Neural progenitor cell (in vitro differentiated cells): Measurements from ENCODE around the gene RPS18. TPM values are rescaled to one million over a fixed set of nuclear protein-coding genes. Genes with fewer than 3 reads are reported as not detected.

Source experiments
- DNase-seq: peaks from one replicate; pipeline ENCODE4 v3.0.0-alpha.2; 2016; ENCODE audit warnings: low spot score
- H2AFZ ChIP-seq: fragments of 200-600 bp; sonication (generic); replicated peaks from 2 replicates; pipeline ENCODE4 v1.6.1; 2016; ENCODE audit warnings: antibody characterized with exemption
- H3F3A ChIP-seq: fragments of 200-600 bp; sonication (generic); 2 replicates; pipeline ENCODE4 v1.6.1; 2016; ENCODE audit warnings: antibody characterized with exemption, low read depth
- H3K27ac ChIP-seq: fragments of 200-600 bp; sonication (generic); 2 replicates; pipeline ENCODE4 v1.5.1; 2016; ENCODE audit warnings: mild to moderate bottlenecking
- H3K27me3 ChIP-seq: fragments of 200-600 bp; sonication (generic); 2 replicates; pipeline ENCODE4 v1.6.1; 2016; ENCODE audit warnings: mild to moderate bottlenecking, moderate library complexity
- H3K36me3 ChIP-seq: fragments of 200-600 bp; sonication (generic); 2 replicates; pipeline ENCODE4 v1.5.1; 2016
- H3K4me1 ChIP-seq: fragments of 200-600 bp; sonication (generic); 2 replicates; pipeline ENCODE4 v1.6.1; 2016; ENCODE audit warnings: mixed run types
- H3K4me2 ChIP-seq: fragments of 200-600 bp; sonication (generic); 2 replicates; pipeline ENCODE4 v1.6.1; 2016
- H3K4me3 ChIP-seq: fragments of 200-600 bp; sonication (generic); 2 replicates; pipeline ENCODE4 v1.5.1; 2016
- H3K79me2 ChIP-seq: fragments of 200-600 bp; sonication (generic); 2 replicates; pipeline ENCODE4 v1.6.1; 2016; ENCODE audit warnings: low read depth
- H3K9ac ChIP-seq: fragments of 200-600 bp; sonication (generic); 2 replicates; pipeline ENCODE4 v1.6.1; 2016
- H3K9me3 ChIP-seq: fragments of 200-600 bp; sonication (generic); 2 replicates; pipeline ENCODE4 v1.5.1; 2016; ENCODE audit warnings: low read depth
- H4K20me1 ChIP-seq: fragments of 200-600 bp; sonication (generic); 2 replicates; pipeline ENCODE4 v1.6.1; 2016; ENCODE audit warnings: low read depth
- H3K27ac Mint-ChIP-seq: 3 replicates; pipeline ENCODE4 v1.8.0; 2021; ENCODE audit warnings: mixed read lengths
- H3K27me3 Mint-ChIP-seq: 2 replicates; pipeline ENCODE4 v1.8.0; 2022; ENCODE audit warnings: low read depth, mild to moderate bottlenecking, inconsistent platforms, moderate library complexity, mixed read lengths; ENCODE audit not compliant: insufficient read depth
- H3K36me3 Mint-ChIP-seq: 3 replicates; pipeline ENCODE4 v1.8.0; 2021; ENCODE audit warnings: mixed read lengths
- H3K4me1 Mint-ChIP-seq: 3 replicates; pipeline ENCODE4 v1.8.0; 2021; ENCODE audit warnings: mixed read lengths
- H3K4me3 Mint-ChIP-seq: 3 replicates; pipeline ENCODE4 v1.8.0; 2021; ENCODE audit warnings: mild to moderate bottlenecking, moderate library complexity, mixed read lengths
- H3K9me3 Mint-ChIP-seq: 3 replicates; pipeline ENCODE4 v1.8.0; 2020; ENCODE audit warnings: mixed read lengths
- CTCF ChIP-seq: fragments of 200-600 bp; sonication (generic); IDR thresholded peaks from 2 replicates; pipeline ENCODE4 v1.5.1; 2017; ENCODE audit warnings: antibody characterized with exemption, mild to moderate bottlenecking
- EZH2 ChIP-seq: fragments of 200-600 bp; sonication (generic); IDR thresholded peaks from 2 replicates; pipeline ENCODE4 v1.6.1; 2017; ENCODE audit warnings: antibody characterized with exemption, mild to moderate bottlenecking, moderate library complexity
- EZH2phosphoT487 ChIP-seq: fragments of 200-600 bp; sonication (generic); IDR thresholded peaks from 2 replicates; pipeline ENCODE4 v1.6.1; 2017; ENCODE audit warnings: antibody characterized with exemption
- total RNA-seq: library from RNA; depleted of rRNA; stranded (reverse); fragments of >200 nt; gene quantifications from 2 replicates; pipeline ENCODE4 v1.2.3, GENCODE V29; 2015; ENCODE audit warnings: low replicate concordance

RPS18 gene
- total RNA-seq, 1 donor from 2014 or later = 4,663 TPM

- peaks cover 9% of the 10 kb centered on the region for H3K4me1 ChIP-seq
- no peak overlapping the region for H2AFZ ChIP-seq
- H3K36me3 ChIP-seq = no peaks in the 10 kb centered on the region
- peaks cover 5% of the 10 kb centered on the region for H3K27me3 Mint-ChIP-seq
- H3K9ac ChIP-seq = no peak overlapping the region
- H3K4me2 ChIP-seq = no peak overlapping the region
- H3K9me3 ChIP-seq = no peaks in the 10 kb centered on the region
- TF ChIP-seq EZH2phosphoT487 = no peak
- peaks cover 4% of the 10 kb centered on the region for H4K20me1 ChIP-seq
- H3K4me1 Mint-ChIP-seq = peaks cover 29% of the 10 kb centered on the region
- H3F3A ChIP-seq = peaks cover 25% of the 10 kb centered on the region
- no peak overlapping the region for H3K27ac Mint-ChIP-seq
- no peaks in the 10 kb centered on the region for H3K9me3 Mint-ChIP-seq
- H3K79me2 ChIP-seq = peaks cover 24% of the 10 kb centered on the region
- no peak overlapping the region for H3K27ac ChIP-seq
- DNase-seq = no peak
- H3K4me3 ChIP-seq = no peak overlapping the region
- no peaks in the 10 kb centered on the region for H3K36me3 Mint-ChIP-seq
- H3K4me3 Mint-ChIP-seq = peak overlapping the region; percentile 39
- H3K27me3 ChIP-seq = no peaks in the 10 kb centered on the region
Observed at GRCh38 chr6:33294086-33294823, 22.4 kb downstream of the RPS18 start.

GRCh38 chr6:33295621-33296369, 23.9 kb downstream of the RPS18 start:
- Histone ChIP-seq H3K27me3 (no peaks in the 10 kb centered on the region), H2AFZ (no peak overlapping the region), H3K4me3 (no peak overlapping the region), H3K4me2 (no peak overlapping the region), H3K9me3 (no peaks in the 10 kb centered on the region), H4K20me1 (peaks cover 15% of the 10 kb centered on the region), H3K36me3 (no peaks in the 10 kb centered on the region), H3K4me1 (peaks cover 5% of the 10 kb centered on the region), H3K9ac (no peak overlapping the region), H3F3A (peaks cover 39% of the 10 kb centered on the region), H3K79me2 (peaks cover 20% of the 10 kb centered on the region), H3K27ac (no peak overlapping the region)
- Mint-ChIP-seq H3K36me3 (peaks cover 2% of the 10 kb centered on the region), H3K9me3 (no peaks in the 10 kb centered on the region), H3K27me3 (peaks cover 10% of the 10 kb centered on the region), H3K27ac (no peak overlapping the region), H3K4me3 (peak overlapping the region; percentile 99), H3K4me1 (peaks cover 27% of the 10 kb centered on the region)
- TF ChIP-seq EZH2phosphoT487 = no peak
- TF ChIP-seq EZH2 = no peak
- TF ChIP-seq CTCF = no peak
- DNase-seq = no peak

- H3K27ac Mint-ChIP-seq = peak overlapping the region; percentile 21
Observed at GRCh38 chr6:33296797-33297405, 25.0 kb downstream of the RPS18 start.

More at GRCh38 chr6:33296797-33297405, 25.0 kb downstream of the RPS18 start:
- Histone ChIP-seq H3K9me3 (no peaks in the 10 kb centered on the region), H3K27me3 (no peaks in the 10 kb centered on the region), H2AFZ (peak overlapping the region; percentile 75), H3F3A (peaks cover 33% of the 10 kb centered on the region), H3K36me3 (no peaks in the 10 kb centered on the region), H3K4me1 (peaks cover 5% of the 10 kb centered on the region), H3K4me2 (peak overlapping the region; percentile 86), H3K9ac (no peak overlapping the region), H3K4me3 (peak overlapping the region; percentile 90), H3K27ac (no peak overlapping the region), H3K79me2 (peaks cover 24% of the 10 kb centered on the region), H4K20me1 (peaks cover 20% of the 10 kb centered on the region)
- peaks cover 5% of the 10 kb centered on the region for H3K27me3 Mint-ChIP-seq
- H3K4me1 Mint-ChIP-seq = peaks cover 29% of the 10 kb centered on the region
- H3K4me3 Mint-ChIP-seq = peak overlapping the region; percentile 99
- DNase-seq = no peak
- H3K9me3 Mint-ChIP-seq = no peaks in the 10 kb centered on the region
- H3K36me3 Mint-ChIP-seq = peaks cover 5% of the 10 kb centered on the region
- TF ChIP-seq EZH2phosphoT487 = no peak
- no peak for TF ChIP-seq CTCF
- TF ChIP-seq EZH2 = no peak
